ENCODE results near the gene HEBP2. TPM values are rescaled to one million over a fixed set of nuclear protein-coding genes. Genes with fewer than 3 reads are reported as not detected.

Gene HEBP2
- total RNA-seq, 2 donors from 2014 or later = 61.0 to 78.9 TPM

GRCh38 chr6:138439546-138439945 is 35.5 kb downstream of the HEBP2 start:
- no peak for DNase-seq (ENCODE audit: low spot score)
- intact Hi-C loops (cut with DNase I) = no loop called here

GRCh38 chr6:138440296-138440695 is 36.3 kb downstream of the HEBP2 start:
- intact Hi-C loops (cut with DNase I) = no loop called here
- no peak for DNase-seq (ENCODE audit: low spot score)

GRCh38 chr6:138440758-138441357 is 36.8 kb downstream of the HEBP2 start:
- DNase-seq (ENCODE audit: low spot score) = no peak
- intact Hi-C loops (cut with DNase I) = no loop called here

GRCh38 chr6:138441965-138442364 is 37.9 kb downstream of the HEBP2 start:
- DNase-seq (ENCODE audit: low spot score) = no peak
- intact Hi-C loops (cut with DNase I) = no loop called here

GRCh38 chr6:138442663-138443062 is 38.6 kb downstream of the HEBP2 start:
- intact Hi-C loops (cut with DNase I) = no loop called here

GRCh38 chr6:138443979-138444378 is 40.0 kb downstream of the HEBP2 start:
- intact Hi-C loops (cut with DNase I) = no loop called here
- no peak for DNase-seq (ENCODE audit: low spot score)

More at GRCh38 chr6:138442663-138443062, 38.6 kb downstream of the HEBP2 start:
- DNase-seq (ENCODE audit: low spot score) = no peak

- intact Hi-C loops (cut with DNase I) = no loop called here
- no peak for DNase-seq (ENCODE audit: low spot score)
These were observed 42.8 kb downstream of the HEBP2 start for GRCh38 chr6:138446821-138447220.

DNA sequence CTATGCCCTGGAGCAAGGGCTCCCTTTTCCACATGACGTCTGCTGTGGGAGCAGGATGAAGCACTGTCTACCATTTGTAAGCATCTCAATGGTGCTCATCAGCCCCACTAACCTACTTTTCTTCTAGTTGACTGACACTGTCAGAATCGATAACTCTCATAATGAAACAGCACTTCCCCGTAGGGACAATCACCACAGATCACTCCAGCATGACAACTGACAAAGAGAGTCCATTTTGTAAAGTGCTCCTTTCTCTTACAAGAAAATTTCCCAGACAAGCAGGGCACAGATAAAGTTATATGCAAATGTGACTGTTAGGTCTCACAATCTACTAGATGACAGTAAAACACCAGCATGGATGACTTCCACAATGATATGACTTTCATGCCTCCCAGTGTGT is 46.4 kb downstream of the HEBP2 start:
- intact Hi-C loops (cut with DNase I) = no loop called here
- DNase-seq (ENCODE audit: low spot score) = no peak

- intact Hi-C loops (cut with DNase I) = no loop called here
- no peak for DNase-seq (ENCODE audit: low spot score)
These were observed 47.0 kb downstream of the HEBP2 start for GRCh38 chr6:138451043-138451442.

GRCh38 chr6:138454981-138455706 is 51.1 kb downstream of the HEBP2 start:
- intact Hi-C loops (cut with DNase I) = no loop called here
- DNase-seq (ENCODE audit: low spot score) = no peak

- intact Hi-C loops (cut with DNase I) = no loop called here
- DNase-seq (ENCODE audit: low spot score) = no peak
These were observed 51.9 kb downstream of the HEBP2 start for GRCh38 chr6:138455746-138456400.

DNA sequence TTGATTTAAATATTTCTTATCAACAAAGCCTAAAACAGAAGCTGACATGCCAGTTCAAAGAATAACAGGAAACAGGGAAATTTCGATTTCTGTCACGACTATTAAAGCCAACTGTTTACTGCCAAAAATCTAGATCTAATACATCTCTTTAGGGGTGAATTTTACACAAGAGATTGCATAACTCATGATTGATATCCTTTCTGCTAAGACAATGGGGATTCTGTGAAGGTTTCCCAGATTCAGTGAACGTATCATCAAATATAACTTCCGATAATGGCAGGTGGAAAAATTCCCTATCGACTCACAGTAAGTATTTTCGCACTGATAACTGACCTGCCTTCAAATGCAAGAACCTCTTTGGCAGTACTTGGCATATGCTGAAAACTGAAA is 52.4 kb downstream of the HEBP2 start:
- DNase-seq (ENCODE audit: low spot score) = no peak
- intact Hi-C loops (cut with DNase I) = no loop called here

- intact Hi-C loops (cut with DNase I) = no loop called here
- no peak for DNase-seq (ENCODE audit: low spot score)
These were observed 57.6 kb downstream of the HEBP2 start for GRCh38 chr6:138461647-138462046.

GRCh38 chr6:138464085-138464484 is 60.1 kb downstream of the HEBP2 start:
- no peak for DNase-seq (ENCODE audit: low spot score)
- intact Hi-C loops (cut with DNase I) = no loop called here

GRCh38 chr6:138465007-138465645 is 61.1 kb downstream of the HEBP2 start:
- no peak for DNase-seq (ENCODE audit: low spot score)
- intact Hi-C loops (cut with DNase I) = no loop called here

- intact Hi-C loops (cut with DNase I) = no loop called here
- no peak for DNase-seq (ENCODE audit: low spot score)
These were observed 63.9 kb downstream of the HEBP2 start for GRCh38 chr6:138467901-138468300.

- DNase-seq (ENCODE audit: low spot score) = no peak
- intact Hi-C loops (cut with DNase I) = no loop called here
These were observed 64.4 kb downstream of the HEBP2 start for GRCh38 chr6:138468320-138469015.

Measured in posterior vena cava (tissue), 2 donors.